Loucy (cell line): ENCODE results near the gene ABHD17A.

Source experiments
- H2AFZ ChIP-seq: fragments of 200-600 bp; sonication (generic); 2 replicates; pipeline ENCODE4 v1.6.0; 2016; ENCODE audit warnings: antibody characterized with exemption, mild to moderate bottlenecking, low read length, moderate library complexity
- H3F3A ChIP-seq: fragments of 200-600 bp; 2 replicates; pipeline ENCODE4 v1.6.0; 2016; ENCODE audit warnings: antibody characterized with exemption, low read depth, mild to moderate bottlenecking
- H3K27me3 ChIP-seq: fragments of 200-600 bp; sonication (generic); 2 replicates; pipeline ENCODE4 v1.6.1; 2014; ENCODE audit warnings: low read length, mild to moderate bottlenecking; ENCODE audit not compliant: insufficient read depth, poor library complexity, severe bottlenecking
- H3K36me3 ChIP-seq: fragments of 200-600 bp; sonication (generic); 2 replicates; pipeline ENCODE4 v1.6.1; 2016; ENCODE audit warnings: low read length; ENCODE audit not compliant: insufficient read depth
- H3K4me1 ChIP-seq: fragments of 200-600 bp; sonication (generic); 2 replicates; pipeline ENCODE4 v1.5.1; 2014; ENCODE audit warnings: low read length, mild to moderate bottlenecking; ENCODE audit not compliant: insufficient read depth, poor library complexity, severe bottlenecking
- H3K4me2 ChIP-seq: fragments of 200-600 bp; sonication (generic); 2 replicates; pipeline ENCODE4 v1.6.0; 2014; ENCODE audit warnings: antibody characterized with exemption, low read length, low read depth, mild to moderate bottlenecking; ENCODE audit not compliant: poor library complexity, severe bottlenecking
- H3K4me3 ChIP-seq: fragments of 200-600 bp; sonication (generic); 2 replicates; pipeline ENCODE4 v1.5.1; 2014; ENCODE audit warnings: low read length, mild to moderate bottlenecking, mixed read lengths; ENCODE audit not compliant: poor library complexity, severe bottlenecking
- H3K79me2 ChIP-seq: fragments of 200-600 bp; sonication (generic); 2 replicates; pipeline ENCODE4 v1.6.1; 2014; ENCODE audit warnings: low read length; ENCODE audit not compliant: insufficient read depth
- H3K9ac ChIP-seq: fragments of 200-600 bp; sonication (generic); 2 replicates; pipeline ENCODE4 v1.6.0; 2014; ENCODE audit warnings: mild to moderate bottlenecking, low read depth, low read length, moderate library complexity; ENCODE audit not compliant: poor library complexity, severe bottlenecking
- H3K9me2 ChIP-seq: fragments of 200-600 bp; sonication (generic); replicated peaks from 2 replicates; pipeline ENCODE4 v1.6.1; 2016; ENCODE audit warnings: low read depth, low read length, mixed read lengths
- H3K9me3 ChIP-seq: fragments of 200-600 bp; sonication (generic); 2 replicates; pipeline ENCODE4 v1.6.1; 2014; ENCODE audit warnings: mild to moderate bottlenecking, antibody characterized with exemption, low read length, low read depth; ENCODE audit not compliant: insufficient read depth
- H4K20me1 ChIP-seq: fragments of 200-600 bp; sonication (generic); 2 replicates; pipeline ENCODE4 v1.6.0; 2014; ENCODE audit warnings: antibody characterized with exemption, low read length, mild to moderate bottlenecking; ENCODE audit not compliant: insufficient read depth, poor library complexity, severe bottlenecking
- EZH2phosphoT487 ChIP-seq: fragments of 200-600 bp; IDR thresholded peaks from 2 replicates; pipeline ENCODE4 v1.6.1; 2018; ENCODE audit warnings: antibody characterized with exemption, mild to moderate bottlenecking, moderate library complexity, borderline replicate concordance
- TF ChIP-seq, protein P1 (sequence below): fragments of 200-600 bp; sonication (generic); conservative IDR thresholded peaks from 2 replicates; pipeline ENCODE4 v1.5.1; 2014; ENCODE audit warnings: mild to moderate bottlenecking, antibody characterized with exemption, low read length

ABHD17A gene

GRCh38 chr19:1905863-1906375, 20.6 kb upstream of the ABHD17A start:
- Histone ChIP-seq H4K20me1 (peaks cover 10% of the 10 kb centered on the region), H3K36me3 (no peaks in the 10 kb centered on the region), H3K9me3 (no peaks in the 10 kb centered on the region), H3K79me2 (peaks cover 45% of the 10 kb centered on the region), H2AFZ (no peak overlapping the region), H3K27me3 (no peaks in the 10 kb centered on the region), H3K4me3 (peak overlapping the region; percentile 93), H3K9me2 (no peaks in the 10 kb centered on the region), H3F3A (no peaks in the 10 kb centered on the region), H3K4me2 (peak overlapping the region; percentile 84), H3K9ac (peak overlapping the region; percentile 71), H3K4me1 (peaks cover 4% of the 10 kb centered on the region)
- TF ChIP-seq EZH2phosphoT487 = no peak
- TF ChIP-seq, protein P1, sequence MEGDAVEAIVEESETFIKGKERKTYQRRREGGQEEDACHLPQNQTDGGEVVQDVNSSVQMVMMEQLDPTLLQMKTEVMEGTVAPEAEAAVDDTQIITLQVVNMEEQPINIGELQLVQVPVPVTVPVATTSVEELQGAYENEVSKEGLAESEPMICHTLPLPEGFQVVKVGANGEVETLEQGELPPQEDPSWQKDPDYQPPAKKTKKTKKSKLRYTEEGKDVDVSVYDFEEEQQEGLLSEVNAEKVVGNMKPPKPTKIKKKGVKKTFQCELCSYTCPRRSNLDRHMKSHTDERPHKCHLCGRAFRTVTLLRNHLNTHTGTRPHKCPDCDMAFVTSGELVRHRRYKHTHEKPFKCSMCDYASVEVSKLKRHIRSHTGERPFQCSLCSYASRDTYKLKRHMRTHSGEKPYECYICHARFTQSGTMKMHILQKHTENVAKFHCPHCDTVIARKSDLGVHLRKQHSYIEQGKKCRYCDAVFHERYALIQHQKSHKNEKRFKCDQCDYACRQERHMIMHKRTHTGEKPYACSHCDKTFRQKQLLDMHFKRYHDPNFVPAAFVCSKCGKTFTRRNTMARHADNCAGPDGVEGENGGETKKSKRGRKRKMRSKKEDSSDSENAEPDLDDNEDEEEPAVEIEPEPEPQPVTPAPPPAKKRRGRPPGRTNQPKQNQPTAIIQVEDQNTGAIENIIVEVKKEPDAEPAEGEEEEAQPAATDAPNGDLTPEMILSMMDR = no peak

DNA sequence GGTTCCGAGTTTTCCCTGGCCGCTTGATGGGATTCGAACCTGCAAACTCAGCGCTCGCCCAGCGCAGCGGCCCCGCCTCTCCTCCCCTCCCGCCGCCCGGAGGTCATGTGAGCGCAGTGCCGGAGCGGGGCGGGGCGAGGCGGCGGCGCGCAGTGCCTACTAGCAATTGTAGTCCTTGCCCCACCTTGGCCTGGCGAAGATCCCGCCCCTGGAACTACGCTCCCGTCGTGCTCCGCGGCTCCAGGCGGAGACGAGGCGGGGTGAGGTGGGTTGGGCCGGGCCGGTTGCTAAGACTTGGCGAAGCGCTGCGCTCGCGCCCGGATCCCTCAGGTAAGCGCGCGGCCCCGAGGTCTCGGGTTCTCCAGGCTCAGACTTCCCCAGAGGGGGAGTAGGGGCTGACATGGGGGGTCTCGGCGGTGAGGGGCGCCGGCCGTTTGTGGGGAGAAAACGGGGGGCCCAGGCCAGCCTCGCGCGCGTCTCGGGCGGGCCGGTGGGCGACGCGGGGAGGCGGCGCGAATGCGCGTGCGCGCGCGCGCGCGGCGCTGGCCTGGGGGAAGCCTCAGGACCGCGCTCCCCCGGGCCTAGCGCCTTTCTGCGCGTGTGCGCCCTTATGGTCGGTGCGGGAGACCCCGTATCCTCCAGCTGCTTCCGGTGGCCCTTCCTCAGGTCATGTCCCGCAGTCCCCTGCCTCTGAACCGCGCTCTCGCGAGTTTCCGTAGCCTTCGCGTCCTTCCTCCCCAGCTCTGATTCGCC, 20.0 kb upstream of the ABHD17A start, which contains the start of the genes ADAT3 and SCAMP4:
ADAT3 (plus strand) TSS at position 290 of the 753 bp plus-strand sequence. CDS start 6,649 bp downstream, outside the sequence.
SCAMP4 (plus strand) TSS at position 290 of the 753 bp plus-strand sequence. CDS start 9,621 bp downstream, outside the sequence.
- no peak for TF ChIP-seq EZH2phosphoT487
- TF ChIP-seq, protein P1 = no peak
- peaks cover 10% of the 10 kb centered on the region for H4K20me1 ChIP-seq
- H3K9me2 ChIP-seq = no peaks in the 10 kb centered on the region
- H3K9ac ChIP-seq = peak within 1 kb of the TSS; percentile 71
- no peaks in the 10 kb centered on the region for H3K27me3 ChIP-seq
- peak within 1 kb of the TSS; percentile 92 for H2AFZ ChIP-seq
- peak within 1 kb of the TSS; percentile 93 for H3K4me3 ChIP-seq
- peak within 1 kb of the TSS; percentile 84 for H3K4me2 ChIP-seq
- no peaks in the 10 kb centered on the region for H3F3A ChIP-seq
- no peaks in the 10 kb centered on the region for H3K36me3 ChIP-seq
- H3K79me2 ChIP-seq = peaks cover 43% of the 10 kb centered on the region
- H3K4me1 ChIP-seq = peaks cover 4% of the 10 kb centered on the region
- H3K9me3 ChIP-seq = no peaks in the 10 kb centered on the region

DNA sequence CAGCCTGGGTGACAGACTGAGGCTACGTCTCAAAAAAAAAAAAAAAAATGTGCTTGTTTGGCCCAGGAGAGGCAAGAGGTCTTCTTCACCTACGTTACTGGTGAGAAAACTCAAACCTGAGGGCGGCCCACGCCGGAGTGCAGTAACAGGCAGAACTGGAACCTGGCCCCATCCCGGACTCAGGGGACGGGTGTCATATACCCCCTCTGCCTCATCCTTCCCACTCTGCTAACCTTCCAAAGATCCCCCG, 19.5 kb upstream of the ABHD17A start:
- peaks cover 4% of the 10 kb centered on the region for H3K4me1 ChIP-seq
- H4K20me1 ChIP-seq = peaks cover 5% of the 10 kb centered on the region
- no peaks in the 10 kb centered on the region for H3F3A ChIP-seq
- peak overlapping the region; percentile 54 for H3K4me2 ChIP-seq
- peak overlapping the region; percentile 85 for H2AFZ ChIP-seq
- H3K79me2 ChIP-seq = peaks cover 38% of the 10 kb centered on the region
- no peaks in the 10 kb centered on the region for H3K36me3 ChIP-seq
- peak overlapping the region; percentile 71 for H3K9ac ChIP-seq
- H3K9me3 ChIP-seq = no peaks in the 10 kb centered on the region
- no peaks in the 10 kb centered on the region for H3K9me2 ChIP-seq
- no peaks in the 10 kb centered on the region for H3K27me3 ChIP-seq
- no peak for TF ChIP-seq EZH2phosphoT487
- TF ChIP-seq, protein P1 = no peak
- peak overlapping the region; percentile 93 for H3K4me3 ChIP-seq
